Breast epithelium (tissue), 4 donors: Measurements from ENCODE around the gene WNT3. TPM values are rescaled to one million over a fixed set of nuclear protein-coding genes. Genes with fewer than 3 reads are reported as not detected.

Experiments
- DNase-seq, 2 donors: peaks; one replicate each; pipeline ENCODE4 v3.0.0-alpha.2; 2019; ENCODE audit warnings: low spot score in 2 of 2
- H3K27ac ChIP-seq, 2 donors: fragments of 200-600 bp; sonication (generic) in 1 of 2; one replicate each; pipeline ENCODE4 v1.5.1; 2016 to 2019; ENCODE audit warnings: mild to moderate bottlenecking in 1 of 2
- H3K27me3 ChIP-seq, 2 donors: fragments of 200-600 bp; sonication (generic) in 1 of 2; one replicate each; pipeline versions ENCODE4 v1.5.1 to v1.6.0; 2017 to 2019; ENCODE audit warnings: control low read depth in 1 of 2, mild to moderate bottlenecking in 1 of 2
- H3K36me3 ChIP-seq: fragments of 200-600 bp; one replicate; pipeline ENCODE4 v1.5.1; 2019
- H3K4me1 ChIP-seq, 2 donors: fragments of 200-600 bp; sonication (generic); one replicate each; pipeline ENCODE4 v1.5.1; 2016 to 2019; ENCODE audit warnings: control low read depth in 1 of 2
- H3K4me3 ChIP-seq, 3 donors: fragments of 200-600 bp; sonication (generic); 1 replicate in 2 of 3; 2 replicates in 1 of 3; pipeline ENCODE4 v1.5.1; 2016 to 2019; ENCODE audit warnings: mild to moderate bottlenecking in 3 of 3, moderate library complexity in 2 of 3
- H3K9me3 ChIP-seq, 2 donors: fragments of 200-600 bp; sonication (generic) in 1 of 2; one replicate each; pipeline ENCODE4 v1.5.1; 2016 to 2019; ENCODE audit warnings: control low read depth in 1 of 2
- POLR2A ChIP-seq: fragments of 450-650 bp; IDR thresholded peaks from one replicate; pipeline ENCODE4 v1.6.1; 2016; ENCODE audit warnings: antibody characterized with exemption, mild to moderate bottlenecking, moderate library complexity
- POLR2AphosphoS5 ChIP-seq, 3 donors: sonication (generic); formaldehyde crosslinking; IDR thresholded peaks; one replicate each; pipeline ENCODE4 v1.6.1; 2017; ENCODE audit warnings: antibody characterized with exemption in 3 of 3
- intact Hi-C: fragments of 100-400 bp; cut with DNase I; formaldehyde crosslinking; loops from one replicate; pipeline ENCODE4 v1.15.1; 2023; ENCODE audit warnings: low total_unique reads
- total RNA-seq, 3 donors: library from RNA; depleted of rRNA; stranded (reverse); fragments of >200 nt; gene quantifications; one replicate each; pipeline ENCODE4 v1.1.0, GENCODE V29; 2016
- TF ChIP-seq, protein P1 (sequence below), 3 donors: fragments of 450-650 bp; IDR thresholded peaks; one replicate each; pipeline ENCODE4 v1.5.1; 2016 to 2017; ENCODE audit warnings: antibody characterized with exemption in 3 of 3, mild to moderate bottlenecking in 3 of 3, moderate library complexity in 3 of 3

WNT3 gene
- total RNA-seq, 3 donors from 2014 or later, result 0.48 to 2.9 (median 1.6) TPM

DNA sequence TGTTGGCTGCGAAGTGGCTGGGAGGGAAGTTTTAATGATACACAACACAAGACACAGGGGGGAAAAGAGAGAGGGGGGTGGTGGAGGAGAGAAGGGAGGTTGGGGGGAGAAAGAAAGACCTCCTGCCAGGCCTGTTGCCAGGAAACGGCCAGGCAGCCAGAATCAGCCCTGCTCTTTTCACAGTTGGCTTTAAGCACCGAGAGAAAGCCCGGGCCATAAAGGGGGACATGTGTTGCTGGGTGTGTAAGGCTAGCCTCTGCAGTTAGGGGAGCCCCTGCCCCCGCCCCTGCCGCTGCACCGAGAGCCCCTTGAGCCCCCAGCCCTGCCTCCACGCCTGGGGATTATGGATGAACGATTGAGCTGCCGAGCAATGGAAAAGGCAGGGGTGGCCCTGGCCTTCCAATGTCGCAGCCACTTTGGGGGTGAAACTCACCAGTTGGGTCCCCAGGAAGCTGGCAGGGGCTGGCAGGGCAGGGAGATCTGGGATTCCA is 13.9 kb upstream of the WNT3 start:
- intact Hi-C loops, result no loop called here
- Histone ChIP-seq H3K27ac (no peak overlapping the region), H3K4me1 (no peaks in the 10 kb centered on the region), H3K9me3 (no peaks in the 10 kb centered on the region), H3K27me3 (no peaks in the 10 kb centered on the region), H3K4me3 (no peak overlapping the region), H3K36me3 (no peaks in the 10 kb centered on the region)
- TF ChIP-seq POLR2AphosphoS5 (IDR thresholded peaks at IDR 0.05), result no peak
- TF ChIP-seq, protein P1, sequence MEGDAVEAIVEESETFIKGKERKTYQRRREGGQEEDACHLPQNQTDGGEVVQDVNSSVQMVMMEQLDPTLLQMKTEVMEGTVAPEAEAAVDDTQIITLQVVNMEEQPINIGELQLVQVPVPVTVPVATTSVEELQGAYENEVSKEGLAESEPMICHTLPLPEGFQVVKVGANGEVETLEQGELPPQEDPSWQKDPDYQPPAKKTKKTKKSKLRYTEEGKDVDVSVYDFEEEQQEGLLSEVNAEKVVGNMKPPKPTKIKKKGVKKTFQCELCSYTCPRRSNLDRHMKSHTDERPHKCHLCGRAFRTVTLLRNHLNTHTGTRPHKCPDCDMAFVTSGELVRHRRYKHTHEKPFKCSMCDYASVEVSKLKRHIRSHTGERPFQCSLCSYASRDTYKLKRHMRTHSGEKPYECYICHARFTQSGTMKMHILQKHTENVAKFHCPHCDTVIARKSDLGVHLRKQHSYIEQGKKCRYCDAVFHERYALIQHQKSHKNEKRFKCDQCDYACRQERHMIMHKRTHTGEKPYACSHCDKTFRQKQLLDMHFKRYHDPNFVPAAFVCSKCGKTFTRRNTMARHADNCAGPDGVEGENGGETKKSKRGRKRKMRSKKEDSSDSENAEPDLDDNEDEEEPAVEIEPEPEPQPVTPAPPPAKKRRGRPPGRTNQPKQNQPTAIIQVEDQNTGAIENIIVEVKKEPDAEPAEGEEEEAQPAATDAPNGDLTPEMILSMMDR (IDR thresholded peaks at IDR 0.05), result no peak
- no peak for TF ChIP-seq POLR2A
- DNase-seq, result no peak

GRCh38 chr17:46831573-46832330 is 13.3 kb upstream of the WNT3 start:
- no peak for DNase-seq
- intact Hi-C loops, result no loop called here
- H3K36me3 ChIP-seq, result no peaks in the 10 kb centered on the region
- TF ChIP-seq, protein P1 (IDR thresholded peaks at IDR 0.05), result no peak
- TF ChIP-seq POLR2A (no peak), POLR2AphosphoS5 (IDR thresholded peaks at IDR 0.05) (no peak)
- no peaks in the 10 kb centered on the region for H3K9me3 ChIP-seq
- H3K27ac ChIP-seq, result no peak overlapping the region
- no peaks in the 10 kb centered on the region for H3K4me1 ChIP-seq
- H3K4me3 ChIP-seq, result no peak overlapping the region
- H3K27me3 ChIP-seq, result no peaks in the 10 kb centered on the region

DNA sequence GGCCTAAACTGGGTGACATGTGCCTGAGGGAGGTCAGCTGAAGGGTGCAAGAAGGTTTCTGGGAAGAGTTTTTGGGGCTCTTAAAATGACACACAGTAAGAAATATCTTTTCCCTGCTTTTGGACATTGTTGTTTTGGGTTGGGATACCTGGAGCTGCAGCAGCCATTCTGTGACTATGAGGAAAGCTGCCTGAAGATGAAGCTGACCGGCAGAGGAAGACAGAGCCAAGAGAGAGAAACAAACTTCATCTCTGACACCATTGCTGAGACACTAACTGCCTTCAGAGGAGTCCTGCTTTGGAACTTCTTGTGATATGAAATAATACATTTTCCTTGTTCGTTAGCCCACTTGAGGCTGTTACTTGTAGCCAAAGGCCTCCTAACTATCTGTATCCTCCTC is 8.8 kb upstream of the WNT3 start:
- intact Hi-C loops, result no loop called here
- H3K27ac ChIP-seq, result no peak overlapping the region
- H3K27me3 ChIP-seq, result peaks cover 0 to 4% of the 10 kb centered on the region in 2 donors
- no peaks in the 10 kb centered on the region for H3K4me1 ChIP-seq
- TF ChIP-seq POLR2AphosphoS5 (IDR thresholded peaks at IDR 0.05) (no peak), POLR2A (no peak)
- TF ChIP-seq, protein P1 (IDR thresholded peaks at IDR 0.05), result no peak
- no peaks in the 10 kb centered on the region for H3K36me3 ChIP-seq
- no peak overlapping the region for H3K4me3 ChIP-seq
- no peaks in the 10 kb centered on the region for H3K9me3 ChIP-seq
- no peak for DNase-seq

GRCh38 chr17:46826116-46826515 is 7.6 kb upstream of the WNT3 start:
- Histone ChIP-seq H3K9me3 (no peaks in the 10 kb centered on the region), H3K36me3 (no peaks in the 10 kb centered on the region), H3K4me3 (no peak overlapping the region), H3K4me1 (no peaks in the 10 kb centered on the region), H3K27ac (no peak overlapping the region), H3K27me3 (peaks cover 0 to 16% of the 10 kb centered on the region in 2 donors)
- intact Hi-C loops, result no loop called here
- DNase-seq, result no peak
- TF ChIP-seq, protein P1 (IDR thresholded peaks at IDR 0.05), result no peak
- TF ChIP-seq POLR2AphosphoS5 (IDR thresholded peaks at IDR 0.05), result no peak
- TF ChIP-seq POLR2A, result no peak

- H3K36me3 ChIP-seq, result no peaks in the 10 kb centered on the region
- no peaks in the 10 kb centered on the region for H3K9me3 ChIP-seq
- H3K4me3 ChIP-seq, result no peak overlapping the region
- TF ChIP-seq POLR2AphosphoS5 (IDR thresholded peaks at IDR 0.05) (no peak), POLR2A (no peak)
- TF ChIP-seq, protein P1 (IDR thresholded peaks at IDR 0.05), result no peak
- peaks cover 0 to 3% of the 10 kb centered on the region in 2 donors for H3K4me1 ChIP-seq
- no peak overlapping the region for H3K27ac ChIP-seq
- DNase-seq, result no peak
- intact Hi-C loops, result no loop called here
- peaks cover 0 to 40% of the 10 kb centered on the region in 2 donors for H3K27me3 ChIP-seq
These were observed 5.2 kb upstream of the WNT3 start for GRCh38 chr17:46823657-46824056.
